HEK293 (cell line): ENCODE data around the gene COQ10B.
A peak's percentile ranks its signal among the peaks of the same experiment; 100 is the strongest.

Experiments used
- CTCF ChIA-PET: fragments of 350-600 bp; formaldehyde crosslinking; extraction: SDS; loops from one replicate; lab custom pipeline; 2021; ENCODE audit warnings: antibody characterized with exemption; lab: Yijun Ruan, JAX
- POLR2A ChIA-PET: fragments of 300-600 bp; formaldehyde crosslinking; extraction: SDS; loops from one replicate; lab custom pipeline; 2020; ENCODE audit warnings: antibody characterized with exemption, inconsistent platforms; lab: Yijun Ruan, JAX
- H3K27ac ChIP-seq: fragments of 200-500 bp; sonication (Bioruptor generic); 2 replicates; pipeline ENCODE4 v1.5.1; 2014; ENCODE audit warnings: low read depth, low read length, control low read depth, inconsistent platforms; ENCODE audit errors: extremely low read depth
- H3K36me3 ChIP-seq, 2 experiments: fragments of 200-500 bp in 1 of 2; sonication (Bioruptor generic) in 1 of 2; 1 replicate in 1 of 2; 2 replicates in 1 of 2; pipeline ENCODE4 v1.5.1; 2014 to 2017; ENCODE audit warnings: inconsistent platforms in 2 of 2, low read length in 2 of 2; ENCODE audit not compliant: control insufficient read depth in 2 of 2, insufficient read depth in 1 of 2
- H3K4me1 ChIP-seq: fragments of 200-500 bp; sonication (Bioruptor generic); 2 replicates; pipeline ENCODE4 v1.5.1; 2014; ENCODE audit warnings: mild to moderate bottlenecking, low read length, inconsistent platforms; ENCODE audit not compliant: control insufficient read depth, insufficient read depth
- H3K4me3 ChIP-seq: 2 replicates; pipeline ENCODE4 v1.5.1; 2011; ENCODE audit warnings: low read depth, mild to moderate bottlenecking, control low read depth, low read length, moderate library complexity
- H3K9me3 ChIP-seq: fragments of 200-500 bp; sonication (Bioruptor generic); 2 replicates; pipeline ENCODE4 v1.5.1; 2014; ENCODE audit warnings: low read depth, low read length, inconsistent platforms; ENCODE audit not compliant: control insufficient read depth, insufficient read depth
- IKZF3 ChIP-seq: fragments of 450-650 bp; IDR thresholded peaks from 2 replicates; pipeline ENCODE4 v1.5.0; 2018; ENCODE audit warnings: missing biosample characterization, mild to moderate bottlenecking, missing genetic modification characterization, moderate library complexity
- KLF8 ChIP-seq: fragments of 450-650 bp; formaldehyde crosslinking; IDR thresholded peaks from 2 replicates; pipeline ENCODE4 v1.5.1; 2016; ENCODE audit warnings: missing biosample characterization, missing genetic modification characterization
- SCRT2 ChIP-seq: fragments of 450-650 bp; formaldehyde crosslinking; IDR thresholded peaks from 2 replicates; pipeline ENCODE4 v1.5.1; 2016; ENCODE audit warnings: missing biosample characterization, missing genetic modification characterization
- SP3 ChIP-seq: fragments of 450-650 bp; formaldehyde crosslinking; IDR thresholded peaks from 2 replicates; pipeline ENCODE4 v1.5.1; 2016; ENCODE audit warnings: missing biosample characterization, missing genetic modification characterization
- YY1 ChIP-seq: fragments of 450-650 bp; formaldehyde crosslinking; IDR thresholded peaks from 2 replicates; pipeline ENCODE4 v1.5.1; 2018; ENCODE audit warnings: missing biosample characterization, missing genetic modification characterization
- ZBTB10 ChIP-seq: fragments of 450-650 bp; formaldehyde crosslinking; IDR thresholded peaks from 2 replicates; pipeline ENCODE4 v1.5.1; 2016; ENCODE audit warnings: missing biosample characterization, missing genetic modification characterization
- ZBTB21 ChIP-seq: fragments of 450-650 bp; formaldehyde crosslinking; IDR thresholded peaks from 2 replicates; pipeline ENCODE4 v1.5.1; 2017; ENCODE audit warnings: missing biosample characterization, missing genetic modification characterization
- ZBTB8A ChIP-seq: fragments of 450-650 bp; formaldehyde crosslinking; IDR thresholded peaks from 2 replicates; pipeline ENCODE4 v1.5.1; 2016; ENCODE audit warnings: missing biosample characterization, missing genetic modification characterization
- ZFHX2 ChIP-seq: fragments of 450-650 bp; formaldehyde crosslinking; conservative IDR thresholded peaks from 2 replicates; pipeline ENCODE4 v1.5.1; 2016; ENCODE audit warnings: missing biosample characterization, missing genetic modification characterization
- ZIC2 ChIP-seq: fragments of 450-650 bp; formaldehyde crosslinking; IDR thresholded peaks from 2 replicates; pipeline ENCODE4 v1.5.1; 2016; ENCODE audit warnings: missing biosample characterization, missing genetic modification characterization
- ZNF10 ChIP-seq: fragments of 450-650 bp; formaldehyde crosslinking; IDR thresholded peaks from 2 replicates; pipeline ENCODE4 v1.5.1; 2017; ENCODE audit warnings: missing biosample characterization, missing genetic modification characterization
- ZNF114 ChIP-seq: fragments of 450-650 bp; formaldehyde crosslinking; IDR thresholded peaks from 2 replicates; pipeline ENCODE4 v1.5.0; 2017; ENCODE audit warnings: missing biosample characterization, missing genetic modification characterization
- ZNF132 ChIP-seq: fragments of 450-650 bp; formaldehyde crosslinking; IDR thresholded peaks from 2 replicates; pipeline ENCODE4 v1.5.1; 2017; ENCODE audit warnings: missing biosample characterization, missing genetic modification characterization, borderline replicate concordance
- ZNF239 ChIP-seq: fragments of 450-650 bp; formaldehyde crosslinking; IDR thresholded peaks from 2 replicates; pipeline ENCODE4 v1.5.1; 2016; ENCODE audit warnings: missing biosample characterization, missing genetic modification characterization
- ZNF404 ChIP-seq: fragments of 450-650 bp; formaldehyde crosslinking; IDR thresholded peaks from 2 replicates; pipeline ENCODE4 v1.5.1; 2017; ENCODE audit warnings: missing biosample characterization, missing genetic modification characterization
- ZNF423 ChIP-seq: fragments of 450-650 bp; formaldehyde crosslinking; IDR thresholded peaks from 2 replicates; pipeline ENCODE4 v1.5.1; 2016; ENCODE audit warnings: missing biosample characterization, missing genetic modification characterization
- ZNF558 ChIP-seq: fragments of 450-650 bp; formaldehyde crosslinking; IDR thresholded peaks from 2 replicates; pipeline ENCODE4 v1.5.1; 2016; ENCODE audit warnings: missing biosample characterization, missing genetic modification characterization
- ZNF585B ChIP-seq: fragments of 450-650 bp; formaldehyde crosslinking; IDR thresholded peaks from 2 replicates; pipeline ENCODE4 v1.5.1; 2016; ENCODE audit warnings: missing biosample characterization, missing genetic modification characterization
- ZNF623 ChIP-seq: fragments of 450-650 bp; formaldehyde crosslinking; IDR thresholded peaks from 2 replicates; pipeline ENCODE4 v1.5.1; 2016; ENCODE audit warnings: missing biosample characterization, missing genetic modification characterization
- ZNF658 ChIP-seq: fragments of 450-650 bp; formaldehyde crosslinking; IDR thresholded peaks from 2 replicates; pipeline ENCODE4; 2016; ENCODE audit warnings: missing biosample characterization, missing genetic modification characterization
- ZNF677 ChIP-seq: fragments of 450-650 bp; IDR thresholded peaks from 2 replicates; pipeline ENCODE4 v1.5.0; 2018; ENCODE audit warnings: missing biosample characterization, mild to moderate bottlenecking, missing genetic modification characterization, moderate library complexity
- ZNF692 ChIP-seq: fragments of 450-650 bp; formaldehyde crosslinking; IDR thresholded peaks from 2 replicates; pipeline ENCODE4 v1.5.1; 2016; ENCODE audit warnings: missing biosample characterization, missing genetic modification characterization
- ZXDB ChIP-seq: fragments of 450-650 bp; formaldehyde crosslinking; IDR thresholded peaks from 2 replicates; pipeline ENCODE4 v1.5.1; 2016; ENCODE audit warnings: missing biosample characterization, missing genetic modification characterization
- TF ChIP-seq, protein P1 (sequence below): fragments of 450-650 bp; IDR thresholded peaks from 2 replicates; pipeline ENCODE4 v1.5.1; 2018; ENCODE audit warnings: missing biosample characterization, missing genetic modification characterization
- TF ChIP-seq, protein P2 (sequence below): fragments of 450-650 bp; formaldehyde crosslinking; IDR thresholded peaks from 2 replicates; pipeline ENCODE4 v1.5.1; 2016; ENCODE audit warnings: missing biosample characterization, missing genetic modification characterization

COQ10B gene

GRCh38 chr2:197499594-197500502 lies 46.5 kb downstream of the COQ10B start, which contains the start of the genes HSPD1 and HSPE1 (continued):
- TF ChIP-seq ZXDB (tag by site-specific recombination) = peak; percentile 98
- peak; percentile 92 for TF ChIP-seq ZFHX2 (tag by site-specific recombination)
- no peak for TF ChIP-seq ZNF423 (tag by site-specific recombination)
- no peak; the same call in 1 of the 2 replicates for TF ChIP-seq ZNF623 (tag by site-specific recombination)
- TF ChIP-seq, protein P1, sequence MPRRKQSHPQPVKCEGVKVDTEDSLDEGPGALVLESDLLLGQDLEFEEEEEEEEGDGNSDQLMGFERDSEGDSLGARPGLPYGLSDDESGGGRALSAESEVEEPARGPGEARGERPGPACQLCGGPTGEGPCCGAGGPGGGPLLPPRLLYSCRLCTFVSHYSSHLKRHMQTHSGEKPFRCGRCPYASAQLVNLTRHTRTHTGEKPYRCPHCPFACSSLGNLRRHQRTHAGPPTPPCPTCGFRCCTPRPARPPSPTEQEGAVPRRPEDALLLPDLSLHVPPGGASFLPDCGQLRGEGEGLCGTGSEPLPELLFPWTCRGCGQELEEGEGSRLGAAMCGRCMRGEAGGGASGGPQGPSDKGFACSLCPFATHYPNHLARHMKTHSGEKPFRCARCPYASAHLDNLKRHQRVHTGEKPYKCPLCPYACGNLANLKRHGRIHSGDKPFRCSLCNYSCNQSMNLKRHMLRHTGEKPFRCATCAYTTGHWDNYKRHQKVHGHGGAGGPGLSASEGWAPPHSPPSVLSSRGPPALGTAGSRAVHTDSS (tag by site-specific recombination) = no peak
- TF ChIP-seq YY1 (tag by site-specific recombination) = peak; percentile 76
- TF ChIP-seq ZIC2 (tag by site-specific recombination) = peak; percentile 77
- TF ChIP-seq SP3 (tag by site-specific recombination) = peak; percentile 100
- TF ChIP-seq ZNF585B (tag by site-specific recombination) = peak; percentile 22; the same call in 1 of the 2 replicates
- TF ChIP-seq ZNF239 (tag by site-specific recombination) = no peak
- TF ChIP-seq ZBTB8A (tag by site-specific recombination) = peak; percentile 96
- TF ChIP-seq, protein P2, sequence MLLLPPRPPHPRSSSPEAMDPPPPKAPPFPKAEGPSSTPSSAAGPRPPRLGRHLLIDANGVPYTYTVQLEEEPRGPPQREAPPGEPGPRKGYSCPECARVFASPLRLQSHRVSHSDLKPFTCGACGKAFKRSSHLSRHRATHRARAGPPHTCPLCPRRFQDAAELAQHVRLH (tag by site-specific recombination) = peak; percentile 92; the same call in 1 of the 2 replicates
- peak; percentile 68; the same call in 1 of the 2 replicates for TF ChIP-seq ZNF10 (tag by site-specific recombination)
- peak; percentile 99 for TF ChIP-seq KLF8 (tag by site-specific recombination)
- no peak for TF ChIP-seq ZNF677
- TF ChIP-seq ZNF404 = no peak
- TF ChIP-seq ZBTB10 (tag by site-specific recombination) = no peak
- no peak for TF ChIP-seq ZNF132 (tag by site-specific recombination)
- TF ChIP-seq ZBTB21 (tag by site-specific recombination) = peak; percentile 93
- no peak for TF ChIP-seq ZNF114 (tag by site-specific recombination)
- no peak for TF ChIP-seq ZNF558 (tag by site-specific recombination)
- TF ChIP-seq, all 188 proteins: peak for 93

GRCh38 chr2:197500503-197501131 lies 47.3 kb downstream of the COQ10B start:
- H3K4me1 ChIP-seq = peaks cover 12% of the 10 kb centered on the region; the same call in 1 of the 2 replicates
- peak overlapping the region; percentile 93 for H3K4me3 ChIP-seq
- no peaks in the 10 kb centered on the region for H3K9me3 ChIP-seq
- peaks cover 39 to 71% of the 10 kb centered on the region in 2 experiments for H3K36me3 ChIP-seq
- peak overlapping the region; percentile 92 for H3K27ac ChIP-seq
- CTCF ChIA-PET = interaction anchor here (0.6 to 1.1 kb wide), 4 partner anchors 12 to 34 kb away, joined by 3 to 4 read pairs (median 4); no protein-coding TSS in a partner anchor
- TF ChIP-seq ZNF658 (tag by site-specific recombination) (no peak), ZNF692 (tag by site-specific recombination) (no peak), SCRT2 (tag by site-specific recombination) (peak; percentile 64), IKZF3 (tag by site-specific recombination) (peak; percentile 48; the same call in 1 of the 2 replicates)
- TF ChIP-seq, protein P1 (tag by site-specific recombination) = 0 out of 2 replicates have a peak, but pooled peaks have one; percentile 12
- POLR2A ChIA-PET = interaction anchor here (0.9 to 5.4 kb wide), 15 partner anchors 9 to 702 kb away, joined by 3 to 85 read pairs (median 5); partner anchors contain the start of genes COQ10B, MARS2, MOB4 and SF3B1
